A549 (cell line): ENCODE results near the gene GSK3A. TPM values are rescaled to one million over a fixed set of nuclear protein-coding genes. Genes with fewer than 3 reads are reported as not detected.

Source experiments
- ATAC-seq, 2 experiments: fragments of 200-7000 bp in 1 of 2; fragments of >200 bp in 1 of 2; cut with Nextera tagmentation in 1 of 2; cut with Tn5 transposase in 1 of 2; 3 replicates each; pipeline versions ENCODE4 v1.8.0 to v1.9.1; 2018 to 2020; ENCODE audit warnings: mild to moderate bottlenecking in 1 of 2, moderate library complexity in 1 of 2
- CTCF ChIA-PET: fragments of 300-600 bp; sonication (Branson Sonifier 250); formaldehyde crosslinking; extraction: SDS; loops from one replicate; lab custom pipeline; 2021; ENCODE audit warnings: antibody characterized with exemption, inconsistent platforms; lab: Yijun Ruan, JAX
- POLR2A ChIA-PET: fragments of 350-600 bp; formaldehyde crosslinking; extraction: SDS; loops from one replicate; lab custom pipeline; 2021; ENCODE audit warnings: antibody characterized with exemption, inconsistent platforms; lab: Yijun Ruan, JAX
- DNase-seq, 2 experiments: peaks; one replicate each; pipeline versions ENCODE4 v3.0.0 to v3.0.0-alpha.2; 2011 to 2016; ENCODE audit warnings: low read depth in 1 of 2, low spot score in 1 of 2
- FAIRE-seq: peaks from 2 replicates; lab custom pipeline; 2011; peaks lifted over from hg19 to GRCh38; lab: Jason Lieb, UNC
- H3K27ac ChIP-seq, 2 experiments: fragments of >200 bp; sonication (Bioruptor Twin); formaldehyde crosslinking; 3 replicates each; pipeline ENCODE4 v1.5.1; 2016 to 2017
- H3K4me1 ChIP-seq: fragments of >200 bp; sonication (Bioruptor Twin); formaldehyde crosslinking; 3 replicates; pipeline ENCODE4 v1.6.1; 2016
- H3K4me2 ChIP-seq: fragments of >200 bp; sonication (Bioruptor Twin); formaldehyde crosslinking; 3 replicates; pipeline ENCODE4 v1.6.1; 2016
- H3K4me3 ChIP-seq: fragments of >200 bp; sonication (Bioruptor Twin); formaldehyde crosslinking; 3 replicates; pipeline ENCODE4 v1.5.1; 2016
- H3K9me3 ChIP-seq: fragments of >200 bp; sonication (Bioruptor Twin); formaldehyde crosslinking; 3 replicates; pipeline ENCODE4 v1.6.1; 2016
- BCL3 ChIP-seq: fragments of >200 bp; sonication (Bioruptor Twin); formaldehyde crosslinking; IDR thresholded peaks from 3 replicates; pipeline ENCODE4 v1.6.1; 2016
- BHLHE40 ChIP-seq: IDR thresholded peaks from 2 replicates; pipeline ENCODE4 v1.6.1; 2012; ENCODE audit warnings: low read depth, low read length, inconsistent platforms
- CBX2 ChIP-seq: fragments of 200-600 bp; sonication (generic); IDR thresholded peaks from 2 replicates; pipeline ENCODE4 v1.6.1; 2016; ENCODE audit warnings: low read depth, mild to moderate bottlenecking, borderline replicate concordance
- CBX8 ChIP-seq: fragments of 200-600 bp; sonication (generic); IDR thresholded peaks from 2 replicates; pipeline ENCODE4 v1.6.1; 2016
- CEBPB ChIP-seq, 2 experiments: fragments of >200 bp in 1 of 2; sonication (Bioruptor Twin) in 1 of 2; formaldehyde crosslinking in 1 of 2; IDR thresholded peaks; 2 replicates each; pipeline ENCODE4 v1.6.1; 2012 to 2016
- CHD2 ChIP-seq: fragments of 150-350 bp; IDR thresholded peaks from 2 replicates; pipeline ENCODE4 v1.6.1; 2014; ENCODE audit warnings: low read length; ENCODE audit not compliant: partially characterized antibody
- CHD4 ChIP-seq: fragments of 200-600 bp; sonication (generic); IDR thresholded peaks from 2 replicates; pipeline ENCODE4 v1.6.1; 2016; ENCODE audit warnings: antibody characterized with exemption, mild to moderate bottlenecking, borderline replicate concordance
- CTCF ChIP-seq: fragments of >200 bp; sonication (Bioruptor Twin); formaldehyde crosslinking; IDR thresholded peaks from 3 replicates; pipeline ENCODE4 v1.5.1; 2016
- EHMT2 ChIP-seq: fragments of 200-600 bp; sonication (generic); IDR thresholded peaks from 2 replicates; pipeline ENCODE4 v1.6.1; 2016; ENCODE audit warnings: antibody characterized with exemption, low read depth, mild to moderate bottlenecking, moderate library complexity
- ESRRA ChIP-seq: fragments of 150-350 bp; IDR thresholded peaks from 2 replicates; pipeline ENCODE4 v1.6.1; 2014; ENCODE audit warnings: mild to moderate bottlenecking, low read length, borderline replicate concordance
- FOSB ChIP-seq: fragments of 250-450 bp; sonication (Bioruptor Pico); IDR thresholded peaks from 2 replicates; pipeline ENCODE4 v1.5.0; 2020; ENCODE audit warnings: mild to moderate bottlenecking, moderate library complexity
- FOSL2 ChIP-seq, 2 experiments: fragments of 450-650 bp in 1 of 2; fragments of >200 bp in 1 of 2; sonication (Bioruptor Twin) in 1 of 2; formaldehyde crosslinking; IDR thresholded peaks; 2 replicates each; pipeline versions ENCODE4 v1.5.0 to v1.6.1; 2016 to 2020; ENCODE audit warnings: mild to moderate bottlenecking in 1 of 2, moderate library complexity in 1 of 2
- FOXS1 ChIP-seq: fragments of 250-450 bp; sonication (Bioruptor Pico); IDR thresholded peaks from 2 replicates; pipeline ENCODE4 v1.5.0; 2020; ENCODE audit warnings: mild to moderate bottlenecking, moderate library complexity
- HES2 ChIP-seq: fragments of >200 bp; sonication (Bioruptor Twin); formaldehyde crosslinking; IDR thresholded peaks from 2 replicates; pipeline ENCODE4 v1.6.1; 2016
- HEYL ChIP-seq: fragments of 250-450 bp; sonication (Bioruptor Pico); IDR thresholded peaks from 2 replicates; pipeline ENCODE4 v1.8.0; 2021; ENCODE audit warnings: mild to moderate bottlenecking, moderate library complexity
- HOXB13 ChIP-seq: fragments of 250-450 bp; sonication (Bioruptor Pico); IDR thresholded peaks from 2 replicates; pipeline ENCODE4 v1.5.0; 2020; ENCODE audit warnings: low read depth, mild to moderate bottlenecking, moderate library complexity
- JUNB ChIP-seq: fragments of >200 bp; sonication (Bioruptor Twin); formaldehyde crosslinking; IDR thresholded peaks from 2 replicates; pipeline ENCODE4 v1.6.1; 2016
- MAFK ChIP-seq: fragments of 450-650 bp; IDR thresholded peaks from 2 replicates; pipeline ENCODE4 v1.6.1; 2014; ENCODE audit not compliant: partially characterized antibody
- NPAS2 ChIP-seq: fragments of 250-450 bp; sonication (Bioruptor Pico); IDR thresholded peaks from 2 replicates; pipeline ENCODE4 v1.8.0; 2022; ENCODE audit warnings: mild to moderate bottlenecking, moderate library complexity, borderline replicate concordance
- PBX3 ChIP-seq: IDR thresholded peaks from 2 replicates; pipeline ENCODE4 v1.6.1; 2012
- PHF8 ChIP-seq: fragments of 200-600 bp; sonication (generic); IDR thresholded peaks from 2 replicates; pipeline ENCODE4 v1.6.1; 2016; ENCODE audit warnings: low read depth, mild to moderate bottlenecking, antibody characterized with exemption, moderate library complexity, borderline replicate concordance
- POLR2AphosphoS2 ChIP-seq: conservative IDR thresholded peaks from 2 replicates; pipeline ENCODE4 v1.6.1; 2012; ENCODE audit warnings: low read length, improper control_type of control experiment, inconsistent platforms
- RAD21 ChIP-seq, 2 experiments: fragments of >200 bp in 1 of 2; sonication (Bioruptor Twin) in 1 of 2; formaldehyde crosslinking in 1 of 2; IDR thresholded peaks in 1 of 2; conservative IDR thresholded peaks in 1 of 2; 2 replicates in 1 of 2; 3 replicates in 1 of 2; pipeline ENCODE4 v1.6.1; 2012 to 2018; ENCODE audit warnings: inconsistent platforms in 1 of 2
- SMC3 ChIP-seq: fragments of >200 bp; sonication (Bioruptor Twin); formaldehyde crosslinking; IDR thresholded peaks from 3 replicates; pipeline ENCODE4 v1.6.1; 2018; ENCODE audit warnings: inconsistent platforms
- TP53 ChIP-seq: fragments of 250-450 bp; sonication (Bioruptor Pico); IDR thresholded peaks from 2 replicates; pipeline ENCODE4 v1.5.0; 2021; ENCODE audit warnings: mild to moderate bottlenecking, moderate library complexity
- ZC3H11A ChIP-seq: fragments of 450-650 bp; IDR thresholded peaks from 2 replicates; pipeline ENCODE4 v1.6.1; 2014; ENCODE audit warnings: antibody characterized with exemption, mild to moderate bottlenecking
- ZFP36 ChIP-seq: fragments of 450-650 bp; IDR thresholded peaks from 2 replicates; pipeline ENCODE4 v1.6.1; 2014; ENCODE audit warnings: borderline replicate concordance; ENCODE audit not compliant: partially characterized antibody
- WGBS: methylation state at CpG from one replicate; pipeline ENCODE4 v1.1.6; 2017; ENCODE audit errors: missing lambda C conversion rate; 5-methylcytosine and 5-hydroxymethylcytosine counted together
- polyA minus RNA-seq: library from RNA; depleted of rRNA, polyadenylated mRNA; stranded (reverse); fragments of >200 nt; gene quantifications from 2 replicates; pipeline ENCODE4 v1.2.3, GENCODE V29; 2011; rRNA and poly(A)+ RNA removed
- polyA plus RNA-seq, 4 experiments: library from polyadenylated mRNA; depleted of rRNA in 3 of 4; stranded (reverse); fragments of >200 nt; fragmentation: RNase III in 1 of 4; extraction: RNeasy Plus Mini Kit Qiagen cat#74134 plus additional on column Dnase treatment in 1 of 4; gene quantifications; 2 replicates in 3 of 4; 3 replicates in 1 of 4; pipeline ENCODE4 v1.2.3, GENCODE V29; 2011 to 2017
- TF ChIP-seq, protein P1 (sequence below): fragments of 450-650 bp; IDR thresholded peaks from 2 replicates; pipeline ENCODE4 v1.6.1; 2014; ENCODE audit warnings: antibody characterized with exemption

GSK3A gene
- 55.2 and 79.7 TPM in 2 replicates for polyA plus RNA-seq (2011; rRNA removed)
- 82.6 and 118 TPM in 2 replicates for polyA plus RNA-seq (2012; cell fraction: cytosol; rRNA removed)
- 80.7 and 99.8 TPM in 2 replicates for polyA plus RNA-seq (2012; cell fraction: nucleus; rRNA removed)
- polyA plus RNA-seq (2017; fragmentation: RNase III; extraction: RNeasy Plus Mini Kit Qiagen cat#74134 plus additional on column Dnase treatment) = 81.0 to 85.1 TPM (median 84.0 TPM) in 3 replicates
- 69.2 and 87.0 TPM in 2 replicates for polyA minus RNA-seq

DNA sequence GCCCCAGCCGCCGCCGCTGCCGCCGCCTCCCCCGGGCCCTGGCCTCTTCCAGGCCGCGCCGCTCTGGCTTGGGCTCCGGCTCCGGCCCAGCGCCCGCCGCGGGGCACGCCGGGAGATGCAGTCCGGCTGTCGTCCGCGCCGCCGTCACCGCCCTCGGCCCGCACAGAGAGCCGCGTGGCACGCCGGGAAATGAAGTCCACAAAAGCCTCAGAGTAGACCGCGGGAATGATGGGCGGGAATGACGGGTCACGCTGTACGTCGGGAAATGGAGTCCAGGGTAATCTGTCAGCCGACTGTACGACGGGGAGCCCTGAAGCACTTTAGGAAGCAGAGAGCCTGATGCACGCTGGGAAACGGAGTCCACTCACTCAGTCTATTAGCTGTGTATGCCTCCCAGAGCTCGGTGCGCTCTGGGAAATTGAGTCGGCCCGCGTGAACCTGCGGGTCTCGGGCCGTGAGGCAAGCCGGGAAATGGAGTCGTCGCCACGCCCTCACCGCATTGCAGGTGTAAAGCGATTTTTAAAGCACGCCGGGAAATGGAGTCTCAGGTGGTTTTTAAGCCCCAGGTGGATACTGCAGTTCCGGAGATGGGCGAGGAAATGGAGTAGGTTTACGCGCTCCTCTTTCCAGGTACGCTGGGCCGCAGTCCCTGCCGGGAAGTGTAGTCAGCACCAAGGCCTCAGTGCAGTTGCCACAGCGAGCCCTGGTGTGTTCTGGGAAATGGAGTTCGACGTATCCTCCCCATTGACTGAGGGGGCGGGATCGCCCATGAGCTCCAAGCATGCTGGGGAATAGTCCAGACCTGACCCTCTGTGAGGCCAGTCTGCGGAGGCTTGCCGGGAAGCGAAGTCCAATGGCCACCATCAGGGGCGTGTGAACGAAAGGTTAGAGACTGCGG lies at the start of gene GSK3A:
GSK3A (minus strand) TSS at position 91 of the 898 bp plus-strand sequence. CDS start 137 bp downstream, outside the sequence.
- Histone ChIP-seq H3K4me2 (peak within 1 kb of the TSS; percentile 95), H3K4me1 (peaks cover 42% of the 10 kb centered on the region), H3K4me3 (peak within 1 kb of the TSS; percentile 65), H3K27ac (peak within 1 kb of the TSS; percentile 87 to 90), H3K9me3 (no peaks in the 10 kb centered on the region)
- ATAC-seq = peak; percentile 74 to 88
- 2% methylated on average over 64 of the region's 76 CpGs for WGBS
- ChIA-PET CTCF (interaction anchor here (0.9 to 21.7 kb wide), 17 partner anchors 8 to 196 kb away, joined by 3 to 616 read pairs (median 8); partner anchors contain the start of genes CIC, ERF, PAFAH1B3 and POU2F2), POLR2A (interaction anchor here (0.5 to 3.9 kb wide), 33 partner anchors 9 to 1777 kb away, joined by 3 to 56 read pairs (median 5); partner anchors contain the start of genes BLVRB, CIC, ERF and PAFAH1B3)
- FAIRE-seq = peak; percentile 100
- DNase-seq = peak; percentile 100
- TF ChIP-seq NPAS2 (CRISPR knock-in tag) = no peak
- TF ChIP-seq FOSL2 (IDR thresholded peaks at IDR 0.05) = no peak
- TF ChIP-seq FOSL2 (CRISPR knock-in tag; IDR thresholded peaks at IDR 0.05) = peak; percentile 27; the same call in 1 of the 2 replicates
- TF ChIP-seq JUNB = no peak
- no peak for TF ChIP-seq HOXB13 (CRISPR knock-in tag)
- 0 out of 2 replicates have a peak, but pooled peaks have one; percentile 2 for TF ChIP-seq BHLHE40
- TF ChIP-seq CHD2 = peak; percentile 66
- 0 out of 3 replicates have a peak, but pooled peaks have one; percentile 27 for TF ChIP-seq SMC3
- 0 out of 5 replicates have a peak, but pooled peaks of 1 of the 2 experiments have one; percentile 3 for TF ChIP-seq RAD21 (conservative IDR thresholded peaks at IDR 0.05 in 1 of 2, IDR thresholded peaks at IDR 0.05 in 1 of 2)
- no peak for TF ChIP-seq ZFP36
- peak; percentile 96 for TF ChIP-seq BCL3
- TF ChIP-seq ZC3H11A = no peak
- TF ChIP-seq CHD4 = no peak
- no peak for TF ChIP-seq HES2
- no peak for TF ChIP-seq HEYL (CRISPR knock-in tag)
- no peak for TF ChIP-seq FOSB (CRISPR knock-in tag)
- TF ChIP-seq ESRRA = no peak
- TF ChIP-seq FOXS1 (CRISPR knock-in tag) = no peak
- TF ChIP-seq EHMT2 = no peak
- TF ChIP-seq, protein P1, sequence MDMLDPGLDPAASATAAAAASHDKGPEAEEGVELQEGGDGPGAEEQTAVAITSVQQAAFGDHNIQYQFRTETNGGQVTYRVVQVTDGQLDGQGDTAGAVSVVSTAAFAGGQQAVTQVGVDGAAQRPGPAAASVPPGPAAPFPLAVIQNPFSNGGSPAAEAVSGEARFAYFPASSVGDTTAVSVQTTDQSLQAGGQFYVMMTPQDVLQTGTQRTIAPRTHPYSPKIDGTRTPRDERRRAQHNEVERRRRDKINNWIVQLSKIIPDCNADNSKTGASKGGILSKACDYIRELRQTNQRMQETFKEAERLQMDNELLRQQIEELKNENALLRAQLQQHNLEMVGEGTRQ = no peak
- peak; percentile 44; the same call in 1 of the 2 replicates for TF ChIP-seq POLR2AphosphoS2
- no peak for TF ChIP-seq TP53 (CRISPR knock-in tag)
- no peak for TF ChIP-seq CTCF
- peak; percentile 43 for TF ChIP-seq MAFK
- TF ChIP-seq PBX3 = peak; percentile 56
- no peak for TF ChIP-seq CBX8
- TF ChIP-seq PHF8 = no peak
- no peak for TF ChIP-seq CBX2
- peak; percentile 54 to 87; a peak in 3 of 4 replicates for TF ChIP-seq CEBPB (IDR thresholded peaks at IDR 0.05)
